K562 (cell line): ENCODE results near the gene STXBP6. TPM values are rescaled to one million over a fixed set of nuclear protein-coding genes. Genes with fewer than 3 reads are reported as not detected.

Source experiments
- ATAC-seq: fragments of 200-7000 bp; cut with Tn5 transposase; 3 replicates; pipeline ENCODE4 v1.9.1; 2020; ENCODE audit warnings: moderate library complexity
- BruUV-seq: library from RNA; stranded (reverse); fragments of 400-500 nt; replicated peaks from 2 replicates; lab custom pipeline; 2021; lab: Mats Ljungman, UMichigan
- CTCF ChIA-PET: fragments of 300-600 bp; formaldehyde crosslinking; extraction: SDS; loops from one replicate; lab custom pipeline; 2021; ENCODE audit warnings: low intra/inter-chr PET ratio; lab: Yijun Ruan, JAX
- POLR2A ChIA-PET: fragments of 300-600, 350-650 bp; sonication (Branson Sonifier 250); formaldehyde crosslinking; extraction: SDS; loops from one replicate; lab custom pipeline; 2021; ENCODE audit warnings: antibody characterized with exemption, inconsistent platforms; lab: Yijun Ruan, JAX
- DNase-seq, 4 experiments: peaks; one replicate each; pipeline versions ENCODE4 v3.0.0 to v3.0.0-alpha.2; 2011 to 2018; ENCODE audit warnings: low spot score in 3 of 4, mixed read lengths in 3 of 4; ENCODE audit errors: extremely low read depth in 1 of 4
- FAIRE-seq: peaks from 2 replicates; lab custom pipeline; 2011; peaks lifted over from hg19 to GRCh38; lab: Jason Lieb, UNC
- H2AFZ ChIP-seq: 2 replicates; pipeline ENCODE4 v1.6.0; 2011; ENCODE audit warnings: low read depth, low read length, control low read depth, inconsistent platforms
- H3K27ac ChIP-seq: fragments of 200-600 bp; 3 replicates; pipeline ENCODE4 v1.8.0; 2011; ENCODE audit warnings: low read depth, mild to moderate bottlenecking, control low read depth, inconsistent platforms, low read length, moderate library complexity, mixed read lengths; ENCODE audit errors: extremely low read depth
- H3K27me3 ChIP-seq, 2 experiments: fragments of 300-600 bp in 1 of 2; 2 replicates in 1 of 2; 3 replicates in 1 of 2; pipeline versions ENCODE4 v1.6.0 to v1.8.0; 2011; ENCODE audit warnings: inconsistent platforms in 2 of 2, low read length in 2 of 2, mild to moderate bottlenecking in 1 of 2, mixed read lengths in 1 of 2, moderate library complexity in 1 of 2; ENCODE audit not compliant: control insufficient read depth in 2 of 2, insufficient read depth in 2 of 2
- H3K36me3 ChIP-seq: fragments of 300-600 bp; 3 replicates; pipeline ENCODE4 v1.8.0; 2011; ENCODE audit warnings: mild to moderate bottlenecking, low read length, inconsistent platforms; ENCODE audit not compliant: control insufficient read depth, insufficient read depth
- H3K4me1 ChIP-seq, 2 experiments: fragments of 200-600 bp in 1 of 2; replicated peaks in 1 of 2; 2 replicates in 1 of 2; 3 replicates in 1 of 2; pipeline versions ENCODE4 v1.5.1 to v1.8.0; 2011; ENCODE audit warnings: inconsistent platforms in 2 of 2, low read length in 2 of 2, mild to moderate bottlenecking in 1 of 2, mixed read lengths in 1 of 2, moderate library complexity in 1 of 2; ENCODE audit not compliant: control insufficient read depth in 2 of 2, insufficient read depth in 2 of 2
- H3K4me2 ChIP-seq: 2 replicates; pipeline ENCODE4 v1.6.1; 2011; ENCODE audit warnings: low read length, control low read depth, inconsistent platforms, mixed read lengths; ENCODE audit not compliant: insufficient read depth
- H3K4me3 ChIP-seq: fragments of 200-600 bp; sonication (generic), shearing (Covaris generic); 2 replicates; pipeline ENCODE4 v1.5.1; 2016; ENCODE audit warnings: control low read depth, inconsistent platforms
- H3K79me2 ChIP-seq: fragments of 200-600 bp; 3 replicates; pipeline ENCODE4 v1.8.0; 2011; ENCODE audit warnings: low read length, inconsistent platforms; ENCODE audit not compliant: control insufficient read depth, insufficient read depth
- H3K9ac ChIP-seq, 2 experiments: 2 replicates each; pipeline versions ENCODE4 v1.6.0 to v1.6.1; 2011; ENCODE audit warnings: low read depth in 2 of 2, low read length in 2 of 2, control low read depth in 1 of 2, inconsistent platforms in 1 of 2, mild to moderate bottlenecking in 1 of 2, mixed read lengths in 1 of 2; ENCODE audit not compliant: insufficient read depth in 1 of 2
- H3K9me1 ChIP-seq: one replicate; pipeline ENCODE4 v1.6.0; 2011; ENCODE audit warnings: inconsistent platforms, mild to moderate bottlenecking, low read length, moderate library complexity; ENCODE audit not compliant: control insufficient read depth, insufficient read depth
- H3K9me3 ChIP-seq: replicated peaks from 2 replicates; pipeline ENCODE4 v1.5.1; 2011; ENCODE audit warnings: low read depth, low read length, inconsistent platforms; ENCODE audit not compliant: control insufficient read depth, insufficient read depth
- H4K20me1 ChIP-seq: replicated peaks from 2 replicates; pipeline ENCODE4 v1.6.1; 2011; ENCODE audit warnings: low read length, inconsistent platforms, mixed read lengths; ENCODE audit not compliant: control insufficient read depth, insufficient read depth
- CBX2 ChIP-seq: fragments of 200-600 bp; sonication (generic); IDR thresholded peaks from one replicate; pipeline ENCODE4 v1.6.1; 2012; ENCODE audit warnings: mild to moderate bottlenecking, low read length, inconsistent platforms; ENCODE audit not compliant: insufficient read depth, poor library complexity, severe bottlenecking
- ETV6 ChIP-seq, 3 experiments: fragments of 150-350 bp in 1 of 3; sonication (generic) in 1 of 3; formaldehyde crosslinking in 1 of 3; IDR thresholded peaks; 2 replicates each; pipeline versions ENCODE4 v1.6.1 to v1.8.0; 2014 to 2022; ENCODE audit warnings: borderline replicate concordance in 2 of 3, low read depth in 2 of 3, antibody characterized with exemption in 1 of 3, low read length in 1 of 3, mild to moderate bottlenecking in 1 of 3, missing genetic modification reagents in 1 of 3
- GABPA ChIP-seq: fragments of 200-800 bp; sonication (Bioruptor generic); conservative IDR thresholded peaks from 2 replicates; pipeline ENCODE4 v1.6.1; 2016; ENCODE audit warnings: low read depth, missing genetic modification characterization, missing compliant biosample characterization
- HMGN3 ChIP-seq: IDR thresholded peaks from 2 replicates; pipeline ENCODE4 v1.6.1; 2011; ENCODE audit warnings: borderline replicate concordance, low read depth, mild to moderate bottlenecking, mixed read lengths, low read length; ENCODE audit not compliant: insufficient read length; ENCODE audit errors: extremely low read depth
- MCM3 ChIP-seq: fragments of 450-650 bp; IDR thresholded peaks from 2 replicates; pipeline ENCODE4 v1.6.1; 2016
- NELFE ChIP-seq: IDR thresholded peaks from 2 replicates; pipeline ENCODE4 v1.6.1; 2011; ENCODE audit warnings: mild to moderate bottlenecking; ENCODE audit not compliant: insufficient read depth, insufficient read length
- NFIC ChIP-seq: fragments of 450-650 bp; IDR thresholded peaks from 2 replicates; pipeline ENCODE4 v1.6.1; 2017; ENCODE audit warnings: mild to moderate bottlenecking, inconsistent platforms
- STAT5A ChIP-seq: IDR thresholded peaks from 2 replicates; pipeline ENCODE4 v1.6.1; 2012; ENCODE audit warnings: low read length, inconsistent platforms, borderline replicate concordance
- TAL1 ChIP-seq: fragments of 450-650 bp; IDR thresholded peaks from 2 replicates; pipeline ENCODE4 v1.6.1; 2016; ENCODE audit warnings: mild to moderate bottlenecking
- TRIM28 ChIP-seq: fragments of 450-650 bp; IDR thresholded peaks from 2 replicates; pipeline ENCODE4 v1.6.1; 2017
- ZNF316 ChIP-seq: fragments of 450-650 bp; IDR thresholded peaks from 2 replicates; pipeline ENCODE4 v1.6.1; 2016
- WGBS: fragments of 100-300 bp; shearing (Covaris generic); methylation state at CpG from one replicate; pipeline ENCODE4 v1.1.6; 2016; ENCODE audit warnings: low coverage, mixed read lengths; ENCODE audit not compliant: insufficient coverage; ENCODE audit errors: missing lambda C conversion rate; 5-methylcytosine and 5-hydroxymethylcytosine counted together
- in situ Hi-C: fragments of 300-500 bp; cut with MboI; formaldehyde crosslinking; loops from 4 replicates; pipeline ENCODE4 v1.15.0; 2018; ENCODE audit warnings: inconsistent platforms, mixed read lengths
- intact Hi-C: fragments of 100-400 bp; cut with micrococcal nuclease; formaldehyde crosslinking; loops from 2 replicates; pipeline ENCODE4 v1.14.2; 2022
- polyA plus RNA-seq, 8 experiments: library from polyadenylated mRNA; depleted of rRNA in 4 of 8; stranded (reverse) in 5 of 8; unstranded in 3 of 8; fragments of >200 nt; fragmentation: Nextera tagmentation in 2 of 8; fragmentation: Illumina TruSeq in 1 of 8; extraction: Ambion mirVana in 2 of 8; extraction: Trizol in 1 of 8; gene quantifications; 2 replicates each; pipeline versions ENCODE4 v1.2.1 to v1.2.3, GENCODE V29; 2011 to 2014; ENCODE audit warnings: inconsistent platforms in 1 of 8, missing spikeins in 1 of 8
- total RNA-seq, 7 experiments: library from RNA; depleted of rRNA in 6 of 7; stranded (reverse); fragments of >200 nt in 6 of 7; fragmentation: Illumina TruSeq in 2 of 7; extraction: Trizol in 2 of 7; gene quantifications; 2 replicates each; pipeline versions ENCODE4 v1.2.1 to v1.2.3, GENCODE V29; 2011 to 2021; ENCODE audit warnings: low replicate concordance in 1 of 7
- TF ChIP-seq, protein P1 (sequence below), 2 experiments: IDR thresholded peaks in 1 of 2; conservative IDR thresholded peaks in 1 of 2; 2 replicates each; pipeline ENCODE4 v1.6.1; 2016; ENCODE audit warnings: low read depth in 2 of 2, mild to moderate bottlenecking in 1 of 2, missing compliant biosample characterization in 1 of 2, missing genetic modification characterization in 1 of 2, moderate library complexity in 1 of 2
- TF ChIP-seq, protein P2 (sequence below): fragments of 450-650 bp; formaldehyde crosslinking; IDR thresholded peaks from 2 replicates; pipeline ENCODE4 v1.4.0; 2022; ENCODE audit warnings: missing genetic modification characterization
- TF ChIP-seq, protein P3 (sequence below): fragments of 450-650 bp; conservative IDR thresholded peaks from 2 replicates; pipeline ENCODE4 v1.6.1; 2016; ENCODE audit warnings: missing genetic modification characterization, low read depth, mild to moderate bottlenecking, missing compliant biosample characterization, moderate library complexity
- TF ChIP-seq, protein P4 (sequence below): fragments of 450-650 bp; IDR thresholded peaks from 2 replicates; pipeline ENCODE4 v1.6.1; 2016; ENCODE audit warnings: low read depth, mild to moderate bottlenecking, moderate library complexity

STXBP6 gene
- total and polyA plus RNA-seq, 9 of the 15 experiments (the other 6 are each of a cell fraction or from before 2014, with no cell fraction given): 0.27 to 0.89 (median 0.59) TPM

DNA sequence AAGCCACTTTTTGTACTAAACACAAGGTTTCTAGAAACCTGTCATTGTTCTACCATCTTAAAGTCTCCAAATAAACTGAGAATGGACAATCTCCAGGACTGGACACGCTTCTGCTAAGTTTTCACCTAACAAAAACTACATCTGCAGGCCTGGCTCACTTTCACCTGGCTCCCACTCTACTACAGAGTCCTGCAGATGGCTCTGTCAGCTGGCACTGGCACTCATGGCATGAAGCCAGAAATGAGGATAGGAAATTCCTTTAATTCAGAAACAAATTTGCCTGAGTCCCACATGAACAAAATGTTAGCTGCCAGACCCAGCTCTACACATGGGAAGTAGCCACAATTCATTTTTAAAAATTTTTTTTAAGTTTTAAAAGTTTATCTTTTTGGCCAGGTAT lies 42.1 kb downstream of the STXBP6 start:
- Histone ChIP-seq H3K4me3 (no peak overlapping the region), H3K9me1 (no peaks in the 10 kb centered on the region), H3K4me1 (peaks cover 0 to 4% of the 10 kb centered on the region in 2 experiments; a peak in 1 of 5 replicates), H3K9ac (no peak overlapping the region), H2AFZ (no peak overlapping the region), H3K27ac (no peak overlapping the region), H3K4me2 (no peak overlapping the region), H4K20me1 (no peaks in the 10 kb centered on the region), H3K27me3 (0 out of 5 replicates have a peak, but pooled peaks cover 0 to 3% of the 10 kb centered on the region in 2 experiments), H3K79me2 (no peaks in the 10 kb centered on the region), H3K36me3 (no peaks in the 10 kb centered on the region), H3K9me3 (no peaks in the 10 kb centered on the region)
- no peak for FAIRE-seq
- ChIA-PET POLR2A (no interaction called here), CTCF (no interaction called here)
- BruUV-seq: no TSS peak
- intact Hi-C loops (no loop called here), in situ Hi-C loops (no loop called here)
- no peak for ATAC-seq
- 13% methylated on average over 1 of the region's 1 CpG for WGBS
- no peak for DNase-seq
- no peak for TF ChIP-seq NFIC
- TF ChIP-seq, protein P1, sequence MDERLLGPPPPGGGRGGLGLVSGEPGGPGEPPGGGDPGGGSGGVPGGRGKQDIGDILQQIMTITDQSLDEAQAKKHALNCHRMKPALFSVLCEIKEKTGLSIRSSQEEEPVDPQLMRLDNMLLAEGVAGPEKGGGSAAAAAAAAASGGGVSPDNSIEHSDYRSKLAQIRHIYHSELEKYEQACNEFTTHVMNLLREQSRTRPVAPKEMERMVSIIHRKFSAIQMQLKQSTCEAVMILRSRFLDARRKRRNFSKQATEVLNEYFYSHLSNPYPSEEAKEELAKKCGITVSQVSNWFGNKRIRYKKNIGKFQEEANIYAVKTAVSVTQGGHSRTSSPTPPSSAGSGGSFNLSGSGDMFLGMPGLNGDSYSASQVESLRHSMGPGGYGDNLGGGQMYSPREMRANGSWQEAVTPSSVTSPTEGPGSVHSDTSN (CRISPR knock-in tag; IDR thresholded peaks at IDR 0.05; ENCODE audit: low read depth): no peak
- TF ChIP-seq, protein P1 (tag; conservative IDR thresholded peaks at IDR 0.05; ENCODE audit: low read depth): no peak
- no peak for TF ChIP-seq GABPA
- TF ChIP-seq, protein P2, sequence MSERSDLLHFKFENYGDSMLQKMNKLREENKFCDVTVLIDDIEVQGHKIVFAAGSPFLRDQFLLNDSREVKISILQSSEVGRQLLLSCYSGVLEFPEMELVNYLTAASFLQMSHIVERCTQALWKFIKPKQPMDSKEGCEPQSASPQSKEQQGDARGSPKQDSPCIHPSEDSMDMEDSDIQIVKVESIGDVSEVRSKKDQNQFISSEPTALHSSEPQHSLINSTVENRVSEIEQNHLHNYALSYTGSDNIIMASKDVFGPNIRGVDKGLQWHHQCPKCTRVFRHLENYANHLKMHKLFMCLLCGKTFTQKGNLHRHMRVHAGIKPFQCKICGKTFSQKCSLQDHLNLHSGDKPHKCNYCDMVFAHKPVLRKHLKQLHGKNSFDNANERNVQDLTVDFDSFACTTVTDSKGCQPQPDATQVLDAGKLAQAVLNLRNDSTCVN (CRISPR knock-in tag): no peak
- TF ChIP-seq, protein P3, sequence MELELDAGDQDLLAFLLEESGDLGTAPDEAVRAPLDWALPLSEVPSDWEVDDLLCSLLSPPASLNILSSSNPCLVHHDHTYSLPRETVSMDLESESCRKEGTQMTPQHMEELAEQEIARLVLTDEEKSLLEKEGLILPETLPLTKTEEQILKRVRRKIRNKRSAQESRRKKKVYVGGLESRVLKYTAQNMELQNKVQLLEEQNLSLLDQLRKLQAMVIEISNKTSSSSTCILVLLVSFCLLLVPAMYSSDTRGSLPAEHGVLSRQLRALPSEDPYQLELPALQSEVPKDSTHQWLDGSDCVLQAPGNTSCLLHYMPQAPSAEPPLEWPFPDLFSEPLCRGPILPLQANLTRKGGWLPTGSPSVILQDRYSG (tag): no peak
- no peak for TF ChIP-seq TAL1
- TF ChIP-seq CBX2: no peak
- TF ChIP-seq ZNF316: no peak
- no peak for TF ChIP-seq NELFE
- no peak for TF ChIP-seq ETV6 (IDR thresholded peaks at IDR 0.05; ENCODE audit: borderline replicate concordance in 1 of 2, low read depth in 2 of 2, low read length in 1 of 2)
- TF ChIP-seq ETV6 (CRISPR knock-in tag; IDR thresholded peaks at IDR 0.05; ENCODE audit: borderline replicate concordance): no peak
- TF ChIP-seq, protein P4, sequence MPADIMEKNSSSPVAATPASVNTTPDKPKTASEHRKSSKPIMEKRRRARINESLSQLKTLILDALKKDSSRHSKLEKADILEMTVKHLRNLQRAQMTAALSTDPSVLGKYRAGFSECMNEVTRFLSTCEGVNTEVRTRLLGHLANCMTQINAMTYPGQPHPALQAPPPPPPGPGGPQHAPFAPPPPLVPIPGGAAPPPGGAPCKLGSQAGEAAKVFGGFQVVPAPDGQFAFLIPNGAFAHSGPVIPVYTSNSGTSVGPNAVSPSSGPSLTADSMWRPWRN: no peak
- TF ChIP-seq STAT5A: no peak
- TF ChIP-seq TRIM28: no peak
- no peak for TF ChIP-seq MCM3
- no peak for TF ChIP-seq HMGN3
